ENCODE data around the gene CACHD1. TPM values are rescaled to one million over a fixed set of nuclear protein-coding genes. Genes with fewer than 3 reads are reported as not detected.
"Not testable (repeated sequence)": the region's sequence is repeated elsewhere in the genome, so short reads cannot be mapped to it uniquely, and the experiment has no call there.

The CACHD1 gene
- polyA plus RNA-seq, 4 donors, result 49.6 to 62.6 (median 58.8) TPM

DNA sequence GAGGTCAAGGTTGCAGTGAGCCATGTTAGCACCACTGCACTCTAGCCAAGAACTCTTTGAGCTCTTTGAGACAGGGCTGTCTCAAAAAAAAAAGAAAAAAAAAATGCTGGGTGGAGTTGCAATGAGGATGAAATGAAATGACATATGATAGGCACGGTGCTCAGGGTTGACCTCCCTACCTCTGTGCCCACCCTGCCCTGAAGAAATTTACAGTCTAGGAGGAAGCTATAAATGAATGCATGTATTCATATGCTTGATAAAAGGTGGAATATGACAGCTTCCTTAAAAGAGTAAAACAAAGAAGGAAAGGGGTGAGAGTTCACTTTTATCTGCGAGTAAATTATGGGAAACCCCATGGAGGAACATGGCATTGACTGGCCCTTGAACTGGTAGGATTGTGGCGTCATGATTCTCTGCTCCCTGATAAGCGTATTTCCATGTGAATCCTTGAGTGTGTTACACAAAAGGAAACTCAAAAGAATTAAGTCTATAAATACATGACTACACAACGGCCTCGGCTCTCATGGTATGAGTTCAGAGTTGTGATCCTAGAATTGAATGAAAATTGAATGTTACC lies 215.9 kb downstream of the CACHD1 start:
- DNase-seq (ENCODE audit: low read depth in 4 of 4, low spot score in 2 of 4), result no peak

GRCh38 chr1:64686828-64687724 lies 217.1 kb downstream of the CACHD1 start:
- no peak for DNase-seq (ENCODE audit: low read depth in 4 of 4, low spot score in 2 of 4)

- no peak for DNase-seq (ENCODE audit: low read depth in 4 of 4, low spot score in 2 of 4)
Observed at GRCh38 chr1:64687725-64688327, 217.9 kb downstream of the CACHD1 start.

DNA sequence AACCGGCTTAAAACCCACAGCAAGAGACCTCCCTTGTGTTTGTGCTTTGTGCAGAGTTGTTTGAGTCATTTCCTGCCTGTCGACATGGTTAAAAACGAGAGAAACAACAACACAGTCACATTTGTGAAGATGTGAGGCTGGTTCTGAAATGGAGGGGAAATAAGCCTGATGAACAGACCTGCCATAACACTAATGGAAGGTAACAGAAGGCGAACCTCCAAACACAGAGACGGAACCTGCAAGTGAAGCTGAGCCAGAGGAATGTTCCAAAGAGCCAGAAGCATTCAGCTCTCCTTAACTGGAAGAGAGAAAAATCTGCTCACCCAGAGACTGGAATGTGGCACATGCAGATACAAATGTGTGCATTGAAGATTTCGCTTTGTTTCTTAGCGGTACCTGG lies 221.7 kb downstream of the CACHD1 start:
- DNase-seq (ENCODE audit: low read depth in 4 of 4, low spot score in 2 of 4), result no peak

- no peak for DNase-seq (ENCODE audit: low read depth in 4 of 4, low spot score in 2 of 4)
Observed at GRCh38 chr1:64692911-64693310, 223.0 kb downstream of the CACHD1 start.

DNA sequence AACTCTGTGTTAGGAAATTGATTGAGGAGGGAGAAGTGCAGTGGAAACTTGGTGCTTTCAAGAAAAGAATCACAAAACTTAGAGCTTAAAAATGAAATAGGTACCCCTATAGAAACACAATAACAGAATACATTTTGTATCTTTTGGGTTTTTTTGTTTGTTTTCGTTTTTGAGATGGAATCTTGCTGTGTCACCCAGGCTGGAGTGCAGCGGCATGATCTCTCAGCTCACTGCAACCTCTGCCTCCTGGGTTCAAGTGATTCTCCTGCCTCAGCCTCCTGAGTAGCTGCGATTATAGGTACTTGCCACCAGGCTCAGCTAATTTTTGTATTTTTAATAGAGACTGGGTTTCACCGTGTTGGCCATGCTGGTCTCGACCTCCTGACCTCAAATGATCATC lies 223.5 kb downstream of the CACHD1 start:
- DNase-seq (ENCODE audit: low read depth in 4 of 4, low spot score in 2 of 4), result no peak

- DNase-seq (ENCODE audit: low read depth in 4 of 4, low spot score in 2 of 4), result no peak
Observed at GRCh38 chr1:64696879-64697278, 226.9 kb downstream of the CACHD1 start.

- DNase-seq (ENCODE audit: low read depth in 4 of 4, low spot score in 2 of 4), result no peak
Observed at GRCh38 chr1:64699327-64699726, 229.4 kb downstream of the CACHD1 start.

DNA sequence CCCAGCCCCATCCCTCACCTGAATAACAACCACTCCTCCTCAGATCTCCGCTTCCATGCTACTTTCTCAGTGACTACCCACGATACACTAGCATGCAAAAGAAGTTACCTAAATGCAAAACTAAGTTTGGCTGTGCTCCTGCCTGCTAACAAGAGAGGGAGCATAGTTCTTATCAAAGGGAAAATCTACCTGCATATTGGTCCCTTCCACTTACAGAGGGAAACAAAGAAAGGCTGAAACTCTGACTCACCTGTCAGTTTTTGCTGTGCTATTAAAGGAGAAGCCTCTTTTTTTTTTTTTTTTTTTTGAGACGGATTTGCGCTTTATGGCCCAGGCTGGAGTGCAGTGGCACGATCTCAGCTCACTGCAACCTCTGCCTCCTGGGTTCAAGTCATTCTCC lies 231.1 kb downstream of the CACHD1 start:
- no peak for DNase-seq (ENCODE audit: low read depth in 4 of 4, low spot score in 2 of 4)

DNA sequence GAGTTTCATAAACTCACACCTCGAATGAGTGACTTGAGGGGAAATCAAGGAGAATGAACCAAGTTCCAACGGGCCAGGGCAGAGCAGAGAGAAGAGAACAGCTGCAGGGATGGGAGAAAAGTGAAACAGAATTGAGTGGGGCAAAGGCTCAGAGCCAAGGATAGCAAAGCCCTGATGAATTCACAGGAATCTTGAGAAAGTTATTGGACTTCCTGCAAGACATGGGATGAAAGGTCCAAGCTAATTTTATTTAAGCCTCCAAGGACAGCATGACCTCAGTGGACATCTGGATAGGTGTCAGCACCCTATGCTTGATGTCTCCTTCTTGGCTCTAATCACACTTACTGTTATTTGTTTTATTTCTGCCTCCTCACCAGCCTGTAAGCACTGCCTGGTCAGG lies 232.0 kb downstream of the CACHD1 start:
- DNase-seq (ENCODE audit: low read depth in 4 of 4, low spot score in 2 of 4), result no peak

- not testable (repeated sequence) for DNase-seq (ENCODE audit: low read depth in 4 of 4, low spot score in 2 of 4)
Observed at GRCh38 chr1:64702670-64703069, 232.7 kb downstream of the CACHD1 start.

DNA sequence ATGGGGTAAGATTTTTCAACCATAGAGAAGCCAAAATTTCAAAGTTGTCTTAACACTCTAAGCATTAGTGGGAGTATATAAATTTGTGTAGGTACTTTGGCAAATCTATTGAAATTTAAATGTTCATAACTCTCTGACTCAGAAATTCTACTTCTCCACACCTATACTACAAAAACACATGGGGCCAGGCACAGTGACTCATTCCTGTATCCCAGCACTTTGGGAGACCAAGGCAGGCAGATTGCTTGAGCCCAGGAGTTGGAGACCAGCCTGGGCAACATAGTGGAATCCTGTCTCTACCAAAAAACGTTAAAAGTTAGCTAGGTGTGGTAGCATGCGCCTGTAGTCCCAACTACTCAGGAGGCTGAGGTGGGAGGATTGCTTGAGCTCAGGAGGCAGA lies 233.7 kb downstream of the CACHD1 start:
- no peak for DNase-seq (ENCODE audit: low read depth in 4 of 4, low spot score in 2 of 4)

GRCh38 chr1:64705591-64705990 lies 235.7 kb downstream of the CACHD1 start:
- DNase-seq (ENCODE audit: low read depth in 4 of 4, low spot score in 2 of 4), result no peak

GRCh38 chr1:64711266-64711665 lies 241.3 kb downstream of the CACHD1 start:
- DNase-seq (ENCODE audit: low read depth in 4 of 4, low spot score in 2 of 4), result no peak

DNA sequence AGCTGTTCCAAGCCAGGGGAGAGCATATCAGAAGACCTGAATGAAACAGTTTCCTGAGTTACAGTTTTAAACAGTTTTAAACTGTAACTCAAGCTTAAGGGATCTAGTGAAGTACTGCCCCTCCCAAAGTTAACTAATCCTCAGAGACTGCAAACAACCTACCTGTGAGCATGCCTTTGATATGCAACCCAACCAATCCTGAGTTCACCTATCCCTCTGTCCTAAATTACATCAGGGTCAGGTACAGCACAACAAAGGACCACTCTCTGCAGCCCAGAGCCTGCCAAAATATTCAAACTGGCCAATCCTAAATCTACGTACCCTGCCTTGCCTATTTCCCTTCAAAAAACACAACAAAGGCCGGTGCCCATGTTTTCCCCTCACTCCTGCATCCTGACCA lies 242.1 kb downstream of the CACHD1 start:
- no peak for DNase-seq (ENCODE audit: low read depth in 4 of 4, low spot score in 2 of 4)

DNA sequence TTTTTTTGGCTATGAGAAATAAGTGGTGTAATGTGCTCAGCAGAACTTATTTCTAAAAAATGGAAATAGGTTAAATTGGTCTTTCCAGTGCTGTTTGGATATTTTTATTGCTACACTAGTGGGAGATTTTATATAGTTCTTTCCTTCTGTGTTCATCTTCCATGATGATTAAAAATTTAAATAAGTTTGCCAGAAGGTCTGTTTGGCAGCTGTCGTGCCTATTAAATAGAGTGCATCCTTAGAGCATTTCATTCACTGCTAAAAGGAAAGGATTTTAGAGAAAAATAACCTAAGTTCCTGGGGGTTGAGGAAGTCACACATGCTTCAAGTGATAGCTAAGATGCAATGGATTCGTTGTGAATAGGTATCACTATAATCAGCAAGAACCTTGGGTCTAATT lies 245.3 kb downstream of the CACHD1 start:
- DNase-seq (ENCODE audit: low read depth in 4 of 4, low spot score in 2 of 4), result no peak

DNA sequence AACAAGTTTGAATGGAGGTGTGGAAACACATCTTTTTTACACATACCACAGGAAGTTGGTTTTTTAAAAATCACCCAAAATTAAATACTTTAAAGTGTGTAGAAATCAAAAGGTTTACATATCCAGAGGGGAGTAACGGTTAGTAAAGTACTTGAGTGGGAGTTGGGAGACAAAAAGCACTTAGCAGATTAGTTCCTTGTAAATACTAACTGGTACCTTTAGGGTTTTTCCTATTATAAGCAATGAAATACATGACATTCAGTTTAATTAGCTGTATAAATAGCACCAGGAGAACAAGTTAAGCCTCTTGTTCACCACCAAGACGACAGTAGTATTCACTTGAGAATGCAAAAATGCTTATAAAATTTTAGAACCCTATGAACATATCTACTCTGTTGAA lies 251.2 kb downstream of the CACHD1 start:
- DNase-seq (ENCODE audit: low read depth in 4 of 4, low spot score in 2 of 4), result no peak

DNA sequence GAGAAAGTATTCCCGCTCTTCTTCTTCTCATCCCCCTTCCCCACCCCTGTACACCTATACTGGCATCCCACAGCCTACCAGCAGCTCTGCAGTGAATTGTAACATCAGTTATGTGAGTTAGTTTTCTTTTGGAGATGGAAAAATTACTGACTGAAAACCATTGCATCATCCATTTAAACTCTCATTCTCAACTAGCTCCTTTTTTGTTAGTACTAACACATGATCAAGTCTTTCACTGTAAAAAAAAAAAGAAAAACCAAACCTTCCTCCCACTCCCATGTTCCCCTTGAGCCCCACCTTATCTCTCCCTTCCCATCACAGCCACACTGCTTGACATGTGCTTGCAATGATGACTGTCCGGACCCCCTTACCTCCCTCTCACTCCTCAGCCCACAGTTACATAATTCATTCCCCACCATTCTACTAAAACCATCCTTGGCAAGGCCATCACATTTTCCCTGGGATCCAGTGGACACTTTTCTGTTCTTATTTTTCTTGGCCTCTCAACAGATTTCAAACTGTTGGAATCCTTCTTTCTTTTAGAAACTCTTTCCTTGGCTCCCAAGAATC lies 251.7 kb downstream of the CACHD1 start:
- DNase-seq (ENCODE audit: low read depth in 4 of 4, low spot score in 2 of 4), result no peak

GRCh38 chr1:64727861-64728260 lies 257.9 kb downstream of the CACHD1 start:
- DNase-seq (ENCODE audit: low read depth in 4 of 4, low spot score in 2 of 4), result no peak

- no peak for DNase-seq (ENCODE audit: low read depth in 4 of 4, low spot score in 2 of 4)
Observed at GRCh38 chr1:64733581-64734286, 263.8 kb downstream of the CACHD1 start.

GRCh38 chr1:64734287-64734652 lies 264.3 kb downstream of the CACHD1 start:
- DNase-seq (ENCODE audit: low read depth in 4 of 4, low spot score in 2 of 4), result no peak

Data from left renal cortex interstitium (tissue), 4 donors.